Endothelial cell of umbilical vein (primary cell): ENCODE data around the gene MYO1E.

Source experiments
- CTCF ChIP-seq, 2 donors: IDR thresholded peaks; 1 replicate in 1 of 2; 2 replicates in 1 of 2; pipeline ENCODE4 v1.5.1; 2011; ENCODE audit warnings: low read length in 2 of 2, mild to moderate bottlenecking in 2 of 2, moderate library complexity in 2 of 2, control low read depth in 1 of 2, inconsistent platforms in 1 of 2, low read depth in 1 of 2; ENCODE audit not compliant: insufficient read depth in 1 of 2; ENCODE audit errors: extremely low read depth in 1 of 2
- EZH2 ChIP-seq: IDR thresholded peaks from 2 replicates; pipeline ENCODE4 v1.6.1; 2012; ENCODE audit warnings: borderline replicate concordance, low read depth, mild to moderate bottlenecking, moderate library complexity, low read length, inconsistent platforms; ENCODE audit not compliant: severe bottlenecking
- FOS ChIP-seq: IDR thresholded peaks from 2 replicates; pipeline ENCODE4 v1.6.1; 2011; ENCODE audit warnings: mild to moderate bottlenecking, low read length, moderate library complexity, borderline replicate concordance; ENCODE audit not compliant: insufficient read depth
- JUN ChIP-seq: IDR thresholded peaks from 2 replicates; pipeline ENCODE4 v1.6.1; 2011; ENCODE audit warnings: borderline replicate concordance, low read depth; ENCODE audit not compliant: insufficient read length, insufficient read depth
- MAX ChIP-seq: IDR thresholded peaks from 2 replicates; pipeline ENCODE4 v1.6.1; 2011; ENCODE audit not compliant: insufficient read depth, insufficient read length
- POLR2A ChIP-seq: IDR thresholded peaks from 2 replicates; pipeline ENCODE4 v1.6.1; 2012; ENCODE audit warnings: low read depth, mild to moderate bottlenecking, control low read depth, low read length
- POLR2AphosphoS5 ChIP-seq: IDR thresholded peaks from 2 replicates; pipeline ENCODE4 v1.6.1; 2012; ENCODE audit warnings: low read depth, mild to moderate bottlenecking, control low read depth, low read length, moderate library complexity; ENCODE audit not compliant: insufficient read depth

GRCh38 chr15:59355730-59356129 lies 16.9 kb downstream of the MYO1E start:
- TF ChIP-seq POLR2A = no peak
- TF ChIP-seq CTCF (IDR thresholded peaks at IDR 0.05; ENCODE audit: extremely low read depth in 1 of 2, insufficient read depth in 1 of 2, low read depth in 1 of 2, low read length in 2 of 2) = no peak
- TF ChIP-seq MAX = no peak
- TF ChIP-seq EZH2 = no peak
- TF ChIP-seq POLR2AphosphoS5 = no peak
- no peak for TF ChIP-seq FOS
- TF ChIP-seq JUN = no peak
